HG03159 (cell line): ENCODE results near the gene GPC1.
A peak's percentile ranks its signal among the peaks of the same experiment; 100 is the strongest.
"Not testable (repeated sequence)": the region's sequence is repeated elsewhere in the genome, so short reads cannot be mapped to it uniquely, and the experiment has no call there.

ENCODE experiments used
- ATAC-seq: cut with Tn5 transposase; IDR thresholded peaks from one replicate; pipeline ENCODE4 v1.9.1; 2021; ENCODE audit warnings: mild to moderate bottlenecking, moderate library complexity; ENCODE audit not compliant: unreplicated experiment

The GPC1 gene

GRCh38 chr2:240435457-240435947 is at the start of gene GPC1:
Gene GPC1, plus strand, starts transcription at chr2:240435663. Its CDS starts 256 bp downstream, at chr2:240435919.
- ATAC-seq: peak; percentile 54

GRCh38 chr2:240386326-240386725 is 49.1 kb upstream of the GPC1 start:
- ATAC-seq: no peak

- ATAC-seq: not testable (repeated sequence)
Measured at GRCh38 chr2:240386743-240387142, 48.7 kb upstream of the GPC1 start.

GRCh38 chr2:240387325-240387668 is 48.2 kb upstream of the GPC1 start:
- ATAC-seq: no peak

GRCh38 chr2:240387669-240388358 is 47.6 kb upstream of the GPC1 start:
- no peak for ATAC-seq

GRCh38 chr2:240388471-240389301 is 46.8 kb upstream of the GPC1 start:
- ATAC-seq: no peak

GRCh38 chr2:240389302-240389805 is 46.1 kb upstream of the GPC1 start:
- no peak for ATAC-seq

- no peak for ATAC-seq
Measured at GRCh38 chr2:240390091-240391073, 45.1 kb upstream of the GPC1 start.

GRCh38 chr2:240391111-240392051 is 44.1 kb upstream of the GPC1 start:
- ATAC-seq: no peak

- no peak for ATAC-seq
Measured at GRCh38 chr2:240392084-240392947, 43.1 kb upstream of the GPC1 start.

GRCh38 chr2:240392948-240393830 is 42.3 kb upstream of the GPC1 start:
- no peak for ATAC-seq

- ATAC-seq: no peak
Measured at GRCh38 chr2:240393831-240394410, 41.5 kb upstream of the GPC1 start.

- no peak for ATAC-seq
Measured at GRCh38 chr2:240394549-240394948, 40.9 kb upstream of the GPC1 start.

GRCh38 chr2:240395448-240395847 is 40.0 kb upstream of the GPC1 start:
- no peak for ATAC-seq

GRCh38 chr2:240395896-240396622 is 39.4 kb upstream of the GPC1 start:
- ATAC-seq: no peak

- no peak for ATAC-seq
Measured at GRCh38 chr2:240396623-240397541, 38.6 kb upstream of the GPC1 start.
